Fibroblast of mammary gland (primary cell): ENCODE measurements around the gene PIBF1.

Experiments
- DNase-seq: peaks from one replicate; pipeline ENCODE4 v3.0.0-alpha.2; 2010; ENCODE audit warnings: low read depth
- H3K4me3 ChIP-seq: 2 replicates; pipeline ENCODE4 v1.5.1; 2011; ENCODE audit warnings: low read depth, mild to moderate bottlenecking, low read length, moderate library complexity; ENCODE audit not compliant: control insufficient read depth
- CTCF ChIP-seq: conservative IDR thresholded peaks from 2 replicates; pipeline ENCODE4 v1.5.1; 2011; ENCODE audit warnings: low read depth, low read length, inconsistent platforms; ENCODE audit not compliant: control insufficient read depth, insufficient read depth

PIBF1 gene

DNA sequence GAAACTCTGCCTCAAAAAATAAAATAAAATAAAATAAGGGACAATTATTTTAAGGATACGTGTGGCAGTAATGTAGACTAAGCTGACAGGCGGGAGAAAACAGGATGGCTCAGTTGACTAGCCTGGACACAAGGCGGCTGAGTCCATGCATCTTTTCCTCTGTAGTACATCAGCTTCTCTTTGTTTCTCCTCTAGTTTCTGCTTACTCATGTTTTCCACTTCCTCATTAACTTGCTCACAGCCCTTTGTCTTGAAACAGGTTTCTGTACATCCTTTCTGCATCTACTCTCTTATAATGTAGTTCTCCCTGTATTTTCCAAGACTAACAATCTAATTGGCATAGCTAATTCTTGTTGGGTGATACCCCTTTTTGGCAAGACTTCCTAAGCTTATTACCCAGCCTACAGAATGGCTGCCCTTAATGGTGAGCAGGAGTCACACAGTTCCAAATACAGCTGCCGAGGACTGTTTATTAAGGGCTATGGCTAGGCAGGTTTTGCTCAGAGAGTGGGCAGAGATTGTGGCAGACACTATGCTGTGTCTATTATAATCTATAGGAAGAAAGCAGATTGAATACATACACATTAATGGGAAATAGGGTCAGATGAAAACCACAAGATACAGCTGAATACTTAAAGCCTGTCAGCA lies 218.2 kb downstream of the PIBF1 start:
- H3K4me3 ChIP-seq = no peak overlapping the region
- DNase-seq = peak; percentile 2
- TF ChIP-seq CTCF = no peak

- DNase-seq = no peak
- H3K4me3 ChIP-seq = no peak overlapping the region
- TF ChIP-seq CTCF = no peak
These were observed 220.0 kb downstream of the PIBF1 start for GRCh38 chr13:73001971-73002370.

- TF ChIP-seq CTCF = no peak
- no peak for DNase-seq
- no peak overlapping the region for H3K4me3 ChIP-seq
These were observed 229.8 kb downstream of the PIBF1 start for GRCh38 chr13:73011751-73012150.

GRCh38 chr13:73015805-73016204 lies 233.9 kb downstream of the PIBF1 start:
- no peak for TF ChIP-seq CTCF
- DNase-seq = no peak
- H3K4me3 ChIP-seq = no peak overlapping the region

DNA sequence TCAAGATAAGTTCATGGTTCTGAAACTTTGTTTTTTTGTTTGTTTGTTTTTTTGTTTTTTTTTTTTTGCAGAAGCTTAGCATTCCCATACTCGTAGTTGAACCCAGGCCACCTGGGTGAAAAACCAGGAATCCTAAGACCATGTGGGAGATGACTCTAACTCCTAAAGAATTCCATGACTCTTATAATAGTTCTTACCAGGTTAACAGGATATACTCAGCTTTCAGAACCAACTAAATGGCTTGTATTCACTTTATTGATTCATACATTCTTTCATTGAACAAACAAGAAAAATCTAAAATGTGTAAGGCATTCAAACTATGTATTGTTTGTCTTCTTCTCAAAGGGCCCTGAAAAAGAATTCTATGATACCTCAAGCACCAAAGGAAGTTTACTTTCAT lies 236.4 kb downstream of the PIBF1 start:
- no peak overlapping the region for H3K4me3 ChIP-seq
- TF ChIP-seq CTCF = no peak

GRCh38 chr13:73025217-73026012 lies 243.5 kb downstream of the PIBF1 start:
- no peak for TF ChIP-seq CTCF
- H3K4me3 ChIP-seq = no peak overlapping the region
- DNase-seq = peak; percentile 4

More for the DNA sequence above, 236.4 kb downstream of the PIBF1 start:
- no peak for DNase-seq
